GM12872 (cell line): ENCODE measurements around the gene CYS1.

Experiments used
- CTCF ChIP-seq: IDR thresholded peaks from 3 replicates; pipeline ENCODE4 v1.5.1; 2011; ENCODE audit warnings: low read depth, mild to moderate bottlenecking, low read length, moderate library complexity; ENCODE audit not compliant: insufficient read depth

CYS1 gene

GRCh38 chr2:10080536-10081304 lies 509 bp upstream of the CYS1 start:
- TF ChIP-seq CTCF = no peak

- no peak for TF ChIP-seq CTCF
These were observed 843 bp downstream of the CYS1 start for GRCh38 chr2:10079266-10079869.

DNA sequence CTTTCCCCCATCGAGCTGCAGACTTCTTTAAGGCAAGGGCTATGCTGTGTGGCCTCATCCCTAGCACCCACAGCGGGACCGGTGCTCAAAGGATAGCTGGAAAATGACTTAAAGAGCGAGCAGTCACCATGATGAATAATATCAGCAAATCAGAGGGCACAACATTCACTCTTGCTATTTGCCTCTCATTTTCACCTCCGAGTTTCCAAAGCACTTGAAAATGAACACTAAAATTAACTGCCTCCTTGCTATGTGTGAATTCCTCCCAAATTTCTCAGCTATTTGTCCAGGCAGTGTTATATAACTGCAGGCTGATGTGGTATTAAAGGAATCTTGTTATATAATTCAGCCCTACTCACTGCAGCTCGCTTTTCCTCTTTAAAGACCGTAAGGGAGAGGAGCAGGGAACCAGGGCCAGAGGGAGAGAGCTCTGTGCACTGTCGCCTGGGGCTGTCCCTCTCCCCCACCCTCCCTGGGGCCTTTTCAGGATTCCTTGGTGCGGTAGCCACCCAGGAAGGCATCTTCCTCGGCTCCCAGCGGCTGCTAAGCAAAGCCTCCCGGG lies 1.4 kb downstream of the CYS1 start:
- TF ChIP-seq CTCF = no peak

- no peak for TF ChIP-seq CTCF
These were observed 2.2 kb downstream of the CYS1 start for GRCh38 chr2:10078001-10078400.

DNA sequence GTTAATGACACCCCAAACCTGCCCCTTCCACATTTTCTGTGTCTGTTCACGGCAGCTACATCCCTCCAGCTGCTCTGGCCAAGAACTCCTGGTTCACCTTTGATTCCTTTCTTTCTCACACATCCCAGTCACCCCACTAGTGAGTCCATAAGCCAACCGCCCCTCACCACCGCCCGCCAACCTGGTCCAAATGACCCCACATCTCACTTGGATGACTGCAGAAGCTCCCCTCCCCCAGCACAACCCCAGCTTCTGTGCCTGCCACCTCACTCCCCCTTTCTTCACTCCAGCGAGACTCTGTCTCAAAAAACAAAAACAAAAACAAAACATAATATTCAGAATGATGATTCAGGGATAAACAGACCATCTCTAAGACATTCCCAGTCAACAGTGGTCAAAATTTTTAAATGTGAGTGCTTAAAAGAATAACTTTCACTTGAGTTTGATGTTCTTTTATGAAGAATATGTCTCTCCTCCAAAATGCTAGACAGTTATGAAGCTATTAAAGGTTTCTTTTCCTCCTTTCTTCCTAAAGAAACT lies 3.2 kb downstream of the CYS1 start:
- no peak for TF ChIP-seq CTCF

DNA sequence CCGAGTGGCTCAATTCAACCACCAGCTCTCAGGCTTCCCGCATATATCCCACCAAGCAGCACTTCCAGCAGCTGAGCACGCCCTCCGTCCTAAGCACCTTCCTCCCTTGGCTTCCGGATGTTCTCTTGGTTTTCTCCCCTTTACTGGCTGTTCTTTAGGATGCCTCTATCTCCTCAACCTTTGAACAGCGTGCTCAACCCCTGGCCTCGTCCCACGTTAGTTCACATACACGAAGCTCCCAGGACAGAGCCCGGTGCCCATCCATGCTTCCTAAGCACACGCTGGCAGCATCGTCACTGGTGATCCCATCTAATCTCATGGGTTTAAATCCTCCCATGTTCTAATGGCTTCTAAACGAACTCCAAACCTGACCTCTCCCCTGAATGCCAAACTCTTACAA lies 3.7 kb downstream of the CYS1 start:
- TF ChIP-seq CTCF = no peak

DNA sequence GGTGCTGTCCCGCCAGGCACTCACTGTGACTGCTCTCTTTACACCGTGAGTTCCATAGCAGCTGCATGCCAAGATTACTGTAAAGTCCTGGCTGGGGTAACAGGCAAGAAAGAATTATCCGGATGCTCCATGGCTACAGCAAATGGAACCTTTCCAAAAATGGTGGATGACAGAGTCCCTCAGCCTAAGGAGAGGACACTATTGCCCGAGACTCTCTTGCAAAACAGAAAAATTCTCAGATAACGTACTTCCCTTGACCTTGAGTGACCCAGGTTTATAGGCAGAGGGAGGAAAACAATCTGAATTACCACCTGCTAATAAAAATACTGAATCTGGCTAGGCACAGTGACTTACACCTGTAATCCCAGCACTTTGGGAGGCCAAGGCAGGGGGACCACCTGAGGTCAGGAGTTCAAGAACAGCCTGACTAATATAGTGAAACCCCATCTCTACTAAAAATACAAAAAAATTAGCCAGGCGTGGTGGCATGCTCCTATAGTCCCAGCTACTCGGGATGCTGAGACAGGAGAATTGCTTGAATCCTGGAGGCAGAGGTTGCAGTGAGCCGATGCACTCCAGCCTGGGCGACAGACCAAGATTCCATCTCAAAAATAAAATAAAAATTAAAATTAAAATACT lies 4.5 kb downstream of the CYS1 start:
- no peak for TF ChIP-seq CTCF
